ENCODE results near the gene ARPC5.
"Not testable (repeated sequence)": the region's sequence is repeated elsewhere in the genome, so short reads cannot be mapped to it uniquely, and the experiment has no call there.

GRCh38 chr1:183618202-183618601 is 17.4 kb downstream of the ARPC5 start:
- not testable (repeated sequence) for TF ChIP-seq POLR2A, CTCF (IDR thresholded peaks at IDR 0.05)

Measured in thyroid gland (tissue), 4 donors.